DMS 273 (cell line): Measurements from ENCODE around the gene RNASE8.
"Not testable (repeated sequence)": the region's sequence is repeated elsewhere in the genome, so short reads cannot be mapped to it uniquely, and the experiment has no call there.

Experiments used
- DNase-seq: peaks from one replicate; lab custom pipeline; 2025; ENCODE audit not compliant: unreplicated experiment; lab: John Stamatoyannopoulos, UW

The RNASE8 gene

GRCh38 chr14:21057803-21058675 lies at the start of gene RNASE8:
Gene RNASE8, plus strand, starts transcription at chr14:21057822. Its CDS starts 71 bp downstream, at chr14:21057893.
- no peak for DNase-seq

- DNase-seq, result not testable (repeated sequence)
Observed at GRCh38 chr14:21009721-21010120, 47.9 kb upstream of the RNASE8 start.

- no peak for DNase-seq
Observed at GRCh38 chr14:21011136-21011535, 46.5 kb upstream of the RNASE8 start.

DNA sequence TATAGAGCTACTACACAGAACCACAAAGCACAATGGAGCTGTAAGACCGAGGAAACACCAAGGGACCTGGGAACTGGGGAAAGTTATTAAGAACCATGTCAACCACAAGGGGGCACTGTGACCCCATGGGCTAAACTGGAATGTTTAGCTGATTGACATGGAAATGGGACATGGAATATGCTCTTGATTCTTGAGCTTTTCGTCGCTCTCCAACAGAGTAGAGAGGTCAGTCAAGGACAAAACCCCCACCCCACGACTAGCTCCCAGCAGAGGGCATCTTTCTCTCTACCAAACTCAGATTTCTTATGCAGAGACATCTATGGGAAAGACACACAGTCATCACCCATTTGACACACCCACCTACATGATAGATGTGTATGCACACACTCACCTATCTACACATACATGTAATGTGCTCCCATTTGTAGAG lies 42.8 kb upstream of the RNASE8 start:
- peak; percentile 94 for DNase-seq

GRCh38 chr14:21015312-21015711 lies 42.3 kb upstream of the RNASE8 start:
- DNase-seq, result no peak

DNA sequence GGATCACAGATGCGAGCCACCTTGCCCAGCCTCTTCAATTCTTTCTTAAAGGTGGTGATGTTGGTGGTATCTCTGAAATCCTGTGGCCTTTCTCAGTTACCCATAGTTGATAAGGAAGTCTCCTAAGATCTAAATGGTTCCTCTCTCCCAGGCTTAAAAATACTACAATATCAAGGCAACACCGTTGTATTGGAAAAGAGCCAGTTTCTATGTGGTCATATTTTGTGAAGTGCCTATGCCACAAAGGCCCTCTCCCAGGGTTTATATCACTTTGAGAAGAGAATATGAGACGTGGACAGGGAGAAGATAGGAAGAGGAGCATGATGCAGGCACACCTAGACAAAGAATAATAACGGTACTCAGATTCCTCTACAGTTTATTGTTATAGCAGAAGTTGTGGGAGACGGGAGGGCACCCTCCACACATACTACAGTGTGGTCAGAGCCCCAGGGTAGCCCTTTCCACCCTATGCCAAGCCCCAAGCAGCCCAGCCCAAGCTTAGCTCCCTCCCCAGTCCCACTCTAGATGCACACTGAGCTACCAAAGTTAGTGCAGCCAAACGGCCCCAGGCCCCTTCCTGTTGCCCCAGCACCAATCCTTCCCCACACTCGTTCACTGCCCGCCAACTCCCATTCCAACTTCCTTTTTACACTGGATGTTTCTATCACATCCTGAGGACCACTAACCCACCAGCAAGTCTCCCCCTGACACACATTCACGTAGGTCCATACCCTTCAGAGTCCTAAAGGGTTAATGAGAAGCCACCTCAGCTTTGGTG lies 41.0 kb upstream of the RNASE8 start:
- no peak for DNase-seq

GRCh38 chr14:21017528-21018245 lies 39.9 kb upstream of the RNASE8 start:
- no peak for DNase-seq

GRCh38 chr14:21018286-21018685 lies 39.3 kb upstream of the RNASE8 start:
- DNase-seq, result no peak

DNA sequence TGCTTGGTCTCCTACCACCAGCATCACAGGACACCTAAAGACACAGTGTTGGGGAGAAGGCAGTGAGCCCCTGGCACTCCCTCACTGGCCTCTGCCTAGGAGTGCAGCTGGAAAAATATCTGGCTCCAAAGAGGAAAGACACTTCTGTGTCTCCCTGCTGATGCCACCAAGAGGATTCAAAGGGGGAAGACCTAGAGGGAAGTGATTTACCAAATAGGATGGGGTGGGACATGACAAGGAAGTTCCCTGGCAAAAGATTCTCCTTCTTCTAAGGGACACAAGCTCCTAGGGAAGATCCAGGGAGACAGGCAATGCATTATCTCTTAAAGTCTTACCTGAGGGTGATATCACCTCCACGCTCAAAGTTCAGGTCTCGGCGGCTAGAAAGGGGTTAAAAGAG lies 38.8 kb upstream of the RNASE8 start:
- no peak for DNase-seq

- DNase-seq, result no peak
Observed at GRCh38 chr14:21019366-21019765, 38.3 kb upstream of the RNASE8 start.

GRCh38 chr14:21020977-21021545 lies 36.6 kb upstream of the RNASE8 start:
- no peak for DNase-seq

- DNase-seq, result no peak
Observed at GRCh38 chr14:21022686-21023085, 34.9 kb upstream of the RNASE8 start.

DNA sequence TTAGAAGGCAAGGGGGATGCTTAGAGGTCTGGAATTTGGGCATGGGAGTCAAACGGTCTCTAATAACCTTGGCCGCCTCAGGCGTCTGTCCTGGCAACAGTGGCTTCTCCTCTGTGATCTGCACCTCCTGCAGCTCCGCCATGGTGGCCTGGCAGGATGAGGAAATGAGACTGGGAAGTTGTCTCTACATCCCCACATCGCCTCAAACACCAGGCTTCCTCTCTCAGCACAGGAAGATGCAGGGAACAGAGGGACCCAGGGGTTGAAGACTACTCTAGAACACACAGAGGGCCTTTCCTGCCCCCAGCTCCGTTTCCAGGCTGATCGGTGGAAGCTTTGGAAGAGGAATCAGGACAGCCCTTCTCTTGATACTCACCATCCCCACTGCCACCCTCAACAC lies 34.4 kb upstream of the RNASE8 start:
- DNase-seq, result no peak

DNA sequence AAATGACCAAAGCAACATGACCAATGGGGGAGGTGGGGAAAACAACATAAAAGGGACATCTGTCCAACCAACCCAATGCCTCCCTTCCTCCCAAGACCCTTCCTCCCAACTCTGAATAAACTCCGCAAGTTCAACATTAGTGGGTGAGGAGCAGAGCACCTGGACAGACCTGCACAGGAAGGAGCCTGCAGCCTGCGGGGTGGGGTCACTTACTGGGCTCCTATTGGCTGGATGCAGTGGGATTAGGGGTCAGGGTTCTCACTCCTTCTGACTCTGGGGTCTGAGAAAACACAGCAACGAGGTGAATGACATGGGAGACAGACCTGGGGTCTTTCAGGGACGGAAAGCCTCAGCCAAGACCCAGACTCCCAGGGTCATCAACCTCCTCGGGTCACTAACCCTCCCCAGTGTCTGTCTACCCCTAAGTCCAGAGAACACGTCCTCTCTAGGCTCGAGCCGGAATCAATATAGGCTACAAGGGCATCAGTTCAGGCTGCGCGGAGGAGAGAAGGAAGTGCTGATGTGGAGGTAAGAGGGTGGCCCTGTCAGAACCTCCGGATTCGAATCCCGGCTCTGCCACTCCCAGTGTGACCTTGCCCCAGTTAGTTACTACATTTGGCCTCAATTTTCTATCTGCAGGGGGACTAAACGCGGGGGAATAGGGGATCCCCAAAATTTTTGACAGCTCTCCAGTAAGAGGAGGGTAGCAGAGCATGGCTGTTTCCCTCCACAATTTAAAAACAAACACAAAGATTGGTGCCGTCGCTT lies 33.6 kb upstream of the RNASE8 start:
- DNase-seq, result no peak

DNA sequence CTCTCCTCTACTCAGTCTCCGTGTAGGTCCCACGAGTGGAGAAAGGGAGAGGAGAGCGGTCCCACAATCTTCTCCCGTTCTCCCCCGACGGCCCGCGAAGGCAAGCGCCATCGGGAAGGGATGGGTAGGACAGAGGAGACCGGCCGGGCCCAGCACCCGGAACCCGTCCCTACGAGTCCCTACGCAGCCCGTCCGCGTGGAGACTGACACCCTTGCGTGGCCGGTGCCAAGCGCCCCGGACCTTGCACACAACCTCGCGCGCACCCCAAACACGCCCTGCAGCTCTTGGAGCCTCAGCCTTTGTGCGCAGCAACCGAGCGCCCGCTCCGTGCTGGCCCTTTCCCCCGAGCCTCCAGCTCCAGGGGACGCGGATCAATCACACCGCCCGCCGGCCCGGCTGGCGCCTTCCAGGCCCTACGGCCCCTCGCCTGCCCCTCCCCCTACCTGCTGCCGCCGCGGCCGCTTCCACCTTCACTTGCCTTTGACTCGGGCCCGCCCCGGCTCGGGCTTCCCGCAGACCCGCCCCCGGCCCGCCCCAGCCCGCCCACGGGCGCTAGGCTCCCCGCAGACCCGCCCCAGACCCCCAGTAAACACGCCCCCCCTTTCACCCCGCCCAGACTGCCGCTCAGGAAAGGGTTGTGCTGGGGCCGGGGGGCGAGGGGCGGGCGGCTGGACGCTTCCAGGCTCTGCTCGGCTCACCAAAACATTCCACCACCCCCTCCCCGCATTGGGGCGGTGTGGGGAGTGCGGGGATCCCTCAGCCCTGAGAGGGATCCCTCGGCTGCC lies 32.8 kb upstream of the RNASE8 start, which contains the start of gene NDRG2:
TSS of gene NDRG2 (minus strand) at position 477 of the 786 bp plus-strand sequence. CDS start 1,746 bp downstream, outside the sequence.
- peak; percentile 78 for DNase-seq

DNA sequence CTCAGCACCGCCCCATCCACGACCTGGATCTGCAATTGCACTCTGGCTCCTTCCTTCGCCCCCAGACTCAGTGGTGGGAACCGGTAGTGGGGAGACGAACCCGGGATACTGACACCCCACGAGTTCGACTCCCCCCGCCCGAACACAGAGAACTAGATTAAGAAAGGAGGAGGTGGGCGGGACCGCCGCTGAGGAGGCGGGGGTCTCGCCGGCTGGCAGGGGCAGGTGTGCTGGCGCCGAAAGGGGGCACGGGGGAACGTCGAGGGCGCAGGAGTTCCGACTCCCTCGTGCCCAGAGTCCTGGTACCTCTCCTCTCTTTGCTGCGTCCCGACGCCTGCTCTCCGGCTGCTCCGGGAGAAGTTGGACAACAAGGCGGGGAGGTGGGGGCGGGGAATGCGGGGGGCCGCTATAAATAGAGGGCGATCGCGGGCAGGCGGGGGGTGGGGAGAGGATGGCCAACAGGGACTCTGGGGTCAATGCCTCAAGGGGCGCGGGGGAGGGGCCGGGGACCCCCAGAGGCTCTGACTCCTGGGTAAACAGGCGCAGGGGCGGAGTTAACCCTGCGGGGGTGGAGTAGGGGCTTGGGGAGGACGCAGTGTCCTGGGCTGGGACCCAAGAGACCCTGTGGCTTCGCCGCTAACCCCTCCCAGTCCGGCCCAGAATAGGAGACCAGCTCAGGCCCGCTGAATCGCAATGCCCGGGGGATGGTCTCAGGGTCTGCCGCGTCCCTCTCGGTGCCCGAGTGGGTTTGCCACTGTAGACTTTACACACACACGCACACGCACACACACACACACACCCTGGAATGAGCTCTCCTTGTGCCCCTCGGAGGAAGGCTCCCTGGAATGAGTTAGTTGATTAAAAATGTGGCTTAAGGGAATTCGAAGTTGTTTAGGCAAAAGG lies 32.0 kb upstream of the RNASE8 start:
- peak; percentile 38 for DNase-seq

DNA sequence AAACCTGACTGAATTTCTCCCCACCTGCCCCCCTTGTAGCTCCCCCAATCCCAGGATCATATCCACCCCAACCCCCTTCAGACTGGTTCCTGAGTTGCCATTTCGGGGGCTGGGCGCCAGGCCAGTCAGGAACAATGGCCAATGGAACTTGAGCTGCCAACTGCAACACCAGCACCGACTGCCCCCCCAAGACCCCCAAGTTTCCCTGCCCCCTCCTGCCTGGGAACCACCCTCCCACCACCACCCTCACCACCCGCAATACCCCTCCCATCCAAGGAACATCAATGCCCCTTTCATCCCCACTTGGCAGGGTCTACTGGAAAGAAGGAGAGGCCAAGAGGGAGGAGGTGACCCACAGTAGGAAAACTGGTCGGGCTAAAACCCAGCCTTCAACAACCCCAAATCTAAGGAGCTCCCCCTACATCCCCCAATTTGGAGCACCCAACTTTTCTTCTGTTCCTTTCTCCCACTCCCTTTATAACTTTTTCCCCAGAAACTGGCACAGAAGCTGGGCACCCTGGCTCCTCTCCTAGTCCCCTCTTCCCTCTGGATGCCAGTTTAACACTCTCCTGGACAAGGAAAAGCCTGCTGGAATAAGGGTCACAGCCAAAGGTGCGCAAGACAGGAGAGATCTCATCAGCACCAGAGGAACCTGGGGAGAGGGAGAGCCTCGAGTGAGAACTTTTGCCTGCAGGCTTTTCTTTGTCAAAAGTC lies 31.2 kb upstream of the RNASE8 start:
- no peak for DNase-seq

GRCh38 chr14:21026988-21027315 lies 30.7 kb upstream of the RNASE8 start:
- no peak for DNase-seq
